WTC11 (cell line): ENCODE results near the gene PWP1. TPM values are rescaled to one million over a fixed set of nuclear protein-coding genes. Genes with fewer than 3 reads are reported as not detected.

Experiments used
- AFF4 ChIP-seq: sonication (generic); formaldehyde crosslinking; IDR thresholded peaks from 2 replicates; pipeline ENCODE4 v1.8.1; 2023; ENCODE audit warnings: mild to moderate bottlenecking, missing genetic modification reagents, borderline replicate concordance
- ATF2 ChIP-seq: sonication (generic); formaldehyde crosslinking; IDR thresholded peaks from 2 replicates; pipeline ENCODE4 v1.8.1; 2022; ENCODE audit warnings: low read depth, missing genetic modification reagents, borderline replicate concordance
- CDX4 ChIP-seq: fragments of 250-450 bp; sonication (Bioruptor Pico); IDR thresholded peaks from 2 replicates; pipeline ENCODE4 v1.9.0; 2021; ENCODE audit warnings: moderate library complexity, mild to moderate bottlenecking, inconsistent platforms, borderline replicate concordance
- ERG ChIP-seq: fragments of 250-450 bp; sonication (Bioruptor Pico); IDR thresholded peaks from 2 replicates; pipeline ENCODE4 v1.8.0; 2021; ENCODE audit warnings: mild to moderate bottlenecking
- ESRRA ChIP-seq: sonication (generic); formaldehyde crosslinking; IDR thresholded peaks from 2 replicates; pipeline ENCODE4 v1.8.1; 2022; ENCODE audit warnings: mild to moderate bottlenecking, missing genetic modification reagents, borderline replicate concordance
- FOXK1 ChIP-seq: sonication (generic); formaldehyde crosslinking; IDR thresholded peaks from 2 replicates; pipeline ENCODE4 v1.8.0; 2022; ENCODE audit warnings: mild to moderate bottlenecking, moderate library complexity, missing genetic modification reagents
- GABPB1 ChIP-seq: sonication (generic); formaldehyde crosslinking; IDR thresholded peaks from 2 replicates; pipeline ENCODE4 v1.8.1; 2023; ENCODE audit warnings: mild to moderate bottlenecking, missing genetic modification reagents
- GTF2I ChIP-seq: fragments of 250-450 bp; sonication (Bioruptor Pico); conservative IDR thresholded peaks from 2 replicates; pipeline ENCODE4 v1.4.0; 2021; ENCODE audit warnings: mild to moderate bottlenecking
- HMGA2 ChIP-seq: fragments of 250-450 bp; sonication (Bioruptor Pico); IDR thresholded peaks from 2 replicates; pipeline ENCODE4 v1.4.0; 2021; ENCODE audit warnings: mild to moderate bottlenecking, moderate library complexity
- IRF1 ChIP-seq: sonication (generic); formaldehyde crosslinking; IDR thresholded peaks from 2 replicates; pipeline ENCODE4 v1.8.0; 2023; ENCODE audit warnings: missing genetic modification reagents
- IRF2 ChIP-seq: sonication (generic); formaldehyde crosslinking; IDR thresholded peaks from 2 replicates; pipeline ENCODE4 v1.8.0; 2022; ENCODE audit warnings: low read depth, missing genetic modification reagents, borderline replicate concordance
- JUN ChIP-seq: sonication (generic); formaldehyde crosslinking; IDR thresholded peaks from 2 replicates; pipeline ENCODE4 v1.8.0; 2023; ENCODE audit warnings: mild to moderate bottlenecking, missing genetic modification reagents
- MAX ChIP-seq: sonication (generic); formaldehyde crosslinking; IDR thresholded peaks from 2 replicates; pipeline ENCODE4 v1.8.0; 2022; ENCODE audit warnings: mild to moderate bottlenecking, missing genetic modification reagents
- MLX ChIP-seq: sonication (generic); formaldehyde crosslinking; IDR thresholded peaks from 2 replicates; pipeline ENCODE4 v1.8.1; 2023; ENCODE audit warnings: mild to moderate bottlenecking, missing genetic modification reagents, moderate library complexity
- NFE2L1 ChIP-seq: sonication (generic); formaldehyde crosslinking; IDR thresholded peaks from 2 replicates; pipeline ENCODE4 v1.8.1; 2023; ENCODE audit warnings: missing genetic modification reagents
- NFYB ChIP-seq: sonication (generic); formaldehyde crosslinking; conservative IDR thresholded peaks from 2 replicates; pipeline ENCODE4 v1.8.0; 2022; ENCODE audit warnings: low read depth, missing genetic modification reagents
- NR2C2 ChIP-seq: sonication (generic); formaldehyde crosslinking; IDR thresholded peaks from 2 replicates; pipeline ENCODE4 v1.8.0; 2022; ENCODE audit warnings: mild to moderate bottlenecking, missing genetic modification reagents
- SMAD3 ChIP-seq: sonication (generic); formaldehyde crosslinking; IDR thresholded peaks from 2 replicates; pipeline ENCODE4 v1.8.0; 2022; ENCODE audit warnings: missing genetic modification reagents, mild to moderate bottlenecking, borderline replicate concordance
- SOX15 ChIP-seq: fragments of 250-450 bp; sonication (Bioruptor Pico); IDR thresholded peaks from 2 replicates; pipeline ENCODE4 v1.9.0; 2021; ENCODE audit warnings: mild to moderate bottlenecking
- SP1 ChIP-seq: sonication (generic); formaldehyde crosslinking; conservative IDR thresholded peaks from 2 replicates; pipeline ENCODE4 v1.8.1; 2022; ENCODE audit warnings: missing genetic modification reagents
- USF1 ChIP-seq: sonication (generic); formaldehyde crosslinking; IDR thresholded peaks from 2 replicates; pipeline ENCODE4 v1.8.0; 2022; ENCODE audit warnings: mild to moderate bottlenecking, missing genetic modification reagents
- USF2 ChIP-seq: sonication (generic); formaldehyde crosslinking; IDR thresholded peaks from 2 replicates; pipeline ENCODE4 v1.8.1; 2023; ENCODE audit warnings: mild to moderate bottlenecking, missing genetic modification reagents, moderate library complexity
- ZBTB21 ChIP-seq: sonication (generic); formaldehyde crosslinking; IDR thresholded peaks from 2 replicates; pipeline ENCODE4 v1.8.1; 2023; ENCODE audit warnings: mild to moderate bottlenecking, missing genetic modification reagents, borderline replicate concordance
- ZNF121 ChIP-seq: sonication (generic); formaldehyde crosslinking; IDR thresholded peaks from 2 replicates; pipeline ENCODE4 v1.8.0; 2023; ENCODE audit warnings: missing genetic modification reagents
- ZSCAN18 ChIP-seq: fragments of 250-450 bp; sonication (Bioruptor Pico); IDR thresholded peaks from 2 replicates; pipeline ENCODE4 v2.1.2; 2022; ENCODE audit warnings: mild to moderate bottlenecking, moderate library complexity
- total RNA-seq: library from RNA; stranded (reverse); gene quantifications from 3 replicates; pipeline ENCODE4 v1.2.3, GENCODE V29; 2021

The PWP1 gene
- total RNA-seq, 1 experiment from 2014 or later: 54.2 TPM

- TF ChIP-seq NFE2L1 (CRISPR knock-in tag) (no peak), MAX (CRISPR knock-in tag) (peak; percentile 58; the same call in 1 of the 2 replicates), USF2 (CRISPR knock-in tag) (peak; percentile 11; the same call in 1 of the 2 replicates), ZNF121 (CRISPR knock-in tag) (no peak), ERG (CRISPR knock-in tag) (no peak), SOX15 (CRISPR knock-in tag) (no peak), JUN (CRISPR knock-in tag) (no peak), IRF2 (CRISPR knock-in tag) (no peak), CDX4 (no peak), USF1 (CRISPR knock-in tag) (no peak), AFF4 (CRISPR knock-in tag) (no peak), ESRRA (CRISPR knock-in tag) (no peak), GTF2I (CRISPR knock-in tag) (0 out of 2 replicates have a peak, but pooled peaks have one; percentile 26), GABPB1 (no peak), NFYB (CRISPR knock-in tag) (no peak), NR2C2 (CRISPR knock-in tag) (no peak), ZSCAN18 (CRISPR knock-in tag) (no peak), MLX (CRISPR knock-in tag) (no peak), ATF2 (CRISPR knock-in tag) (no peak), ZBTB21 (CRISPR knock-in tag) (no peak), HMGA2 (CRISPR knock-in tag) (no peak), IRF1 (CRISPR knock-in tag) (no peak), SMAD3 (no peak), FOXK1 (CRISPR knock-in tag) (0 out of 2 replicates have a peak, but pooled peaks have one; percentile 53), SP1 (CRISPR knock-in tag) (0 out of 2 replicates have a peak, but pooled peaks have one; percentile 35)
Observed at GRCh38 chr12:107645630-107646333, 39.8 kb upstream of the PWP1 start (continued).
